Activated CD4-positive, alpha-beta memory T cell treated with anti-CD3 and anti-CD28 coated beads for 36 hours (primary cell): ENCODE measurements around the gene MTF1. TPM values are rescaled to one million over a fixed set of nuclear protein-coding genes. Genes with fewer than 3 reads are reported as not detected.
"Not testable (repeated sequence)": the region's sequence is repeated elsewhere in the genome, so short reads cannot be mapped to it uniquely, and the experiment has no call there.

Experiments used
- CTCF ChIA-PET: fragments of 350-600 bp; sonication (Branson Sonifier 250); formaldehyde crosslinking; loops from one replicate; lab custom pipeline; 2021; ENCODE audit warnings: antibody characterized with exemption, inconsistent platforms; lab: Charles Lee
- POLR2A ChIA-PET: fragments of 350-600 bp; sonication (Branson Sonifier 250); formaldehyde crosslinking; loops from one replicate; lab custom pipeline; 2021; ENCODE audit warnings: antibody characterized with exemption; lab: Charles Lee
- DNase-seq: peaks from one replicate; pipeline ENCODE4 v3.0.0-alpha.2; 2020
- H3K27ac Mint-ChIP-seq: one replicate; pipeline ENCODE4 v1.8.0; 2021; ENCODE audit warnings: mixed read lengths
- H3K27me3 Mint-ChIP-seq: one replicate; pipeline ENCODE4 v1.8.0; 2021; ENCODE audit warnings: mixed read lengths
- H3K36me3 Mint-ChIP-seq: one replicate; pipeline ENCODE4 v1.8.0; 2021; ENCODE audit warnings: mixed read lengths
- H3K4me1 Mint-ChIP-seq: one replicate; pipeline ENCODE4 v1.8.0; 2021; ENCODE audit warnings: low read depth, mixed read lengths
- H3K4me3 Mint-ChIP-seq: one replicate; pipeline ENCODE4 v1.8.0; 2021; ENCODE audit warnings: mild to moderate bottlenecking, mixed read lengths
- H3K9me3 Mint-ChIP-seq: one replicate; pipeline ENCODE4 v1.8.0; 2021; ENCODE audit warnings: mixed read lengths
- intact Hi-C: fragments of 100-400 bp; cut with micrococcal nuclease; formaldehyde crosslinking; loops from one replicate; pipeline ENCODE4 v1.15.1; 2023
- total RNA-seq, 2 experiments: library from RNA; stranded (reverse); gene quantifications; one replicate each; pipeline ENCODE4 v1.2.3, GENCODE V29; 2021

Gene MTF1
- total RNA-seq, 2 experiments from 2014 or later = 21.1 to 22.8 TPM

DNA sequence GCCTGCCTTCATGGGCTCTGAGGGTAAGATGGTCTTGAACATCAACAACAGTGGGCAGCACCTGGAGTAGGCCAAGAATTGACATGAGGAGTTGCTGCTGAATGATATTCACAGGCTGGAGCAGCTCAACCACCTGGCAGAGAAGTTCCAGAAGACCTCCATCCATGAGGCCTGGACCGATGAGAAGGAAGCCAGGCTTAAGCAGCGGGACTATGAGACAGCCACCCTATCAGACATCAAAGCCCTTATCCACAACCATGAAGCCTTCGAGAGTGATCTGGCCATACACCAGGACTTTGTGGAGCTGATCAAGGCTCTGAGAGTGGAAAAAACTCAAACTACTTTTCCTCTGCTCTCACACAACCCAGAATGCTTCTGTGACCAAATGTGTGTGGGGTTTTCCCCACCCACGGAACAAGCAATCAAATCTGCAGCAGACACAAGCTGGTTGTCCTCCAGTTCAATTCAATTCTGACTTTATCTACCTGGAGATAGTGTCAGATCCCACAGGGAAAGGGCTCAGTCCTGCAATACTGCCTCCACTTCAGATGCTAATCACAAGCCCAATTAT lies 82.4 kb downstream of the MTF1 start:
- POLR2A ChIA-PET = interaction anchor here (1.2 kb wide), 1 partner anchor 22 kb away, joined by 3 read pairs; no protein-coding TSS in a partner anchor
- peak; percentile 44 for DNase-seq
- CTCF ChIA-PET = interaction anchor here (0.9 kb wide), 1 partner anchor 76 kb away, joined by 3 read pairs; no protein-coding TSS in a partner anchor
- H3K4me3 Mint-ChIP-seq = no peak overlapping the region
- peaks cover 7% of the 10 kb centered on the region for H3K27me3 Mint-ChIP-seq
- peaks cover 10% of the 10 kb centered on the region for H3K4me1 Mint-ChIP-seq
- H3K9me3 Mint-ChIP-seq = no peaks in the 10 kb centered on the region
- no peak overlapping the region for H3K27ac Mint-ChIP-seq
- no peaks in the 10 kb centered on the region for H3K36me3 Mint-ChIP-seq
- intact Hi-C loops = no loop called here

DNA sequence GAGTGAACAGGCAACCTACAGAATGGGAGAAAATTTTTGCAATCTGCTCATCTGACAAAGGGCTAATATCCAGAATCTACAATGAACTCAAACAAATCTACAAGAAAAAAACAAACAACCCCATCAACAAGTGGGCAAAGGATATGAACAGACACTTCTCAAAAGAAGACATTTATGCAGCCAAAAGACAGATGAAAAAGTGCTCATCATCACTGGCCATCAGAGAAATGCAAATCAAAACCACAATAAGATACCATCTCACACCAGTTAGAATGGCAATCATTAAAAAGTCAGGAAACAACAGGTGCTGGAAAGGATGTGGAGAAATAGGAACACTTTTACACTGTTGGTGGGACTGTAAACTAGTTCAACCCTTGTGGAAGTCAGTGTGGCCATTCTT lies 88.0 kb downstream of the MTF1 start:
- H3K4me1 Mint-ChIP-seq, POLR2A ChIA-PET, H3K9me3 Mint-ChIP-seq, H3K4me3 Mint-ChIP-seq, DNase-seq, H3K36me3 Mint-ChIP-seq, H3K27ac Mint-ChIP-seq, intact Hi-C loops: not testable (repeated sequence)
- peaks cover 32% of the 10 kb centered on the region for H3K27me3 Mint-ChIP-seq
- CTCF ChIA-PET = interaction anchor here (1.5 kb wide), 1 partner anchor 80 kb away, joined by 4 read pairs; the partner anchor contains the start of gene CDCA8

DNA sequence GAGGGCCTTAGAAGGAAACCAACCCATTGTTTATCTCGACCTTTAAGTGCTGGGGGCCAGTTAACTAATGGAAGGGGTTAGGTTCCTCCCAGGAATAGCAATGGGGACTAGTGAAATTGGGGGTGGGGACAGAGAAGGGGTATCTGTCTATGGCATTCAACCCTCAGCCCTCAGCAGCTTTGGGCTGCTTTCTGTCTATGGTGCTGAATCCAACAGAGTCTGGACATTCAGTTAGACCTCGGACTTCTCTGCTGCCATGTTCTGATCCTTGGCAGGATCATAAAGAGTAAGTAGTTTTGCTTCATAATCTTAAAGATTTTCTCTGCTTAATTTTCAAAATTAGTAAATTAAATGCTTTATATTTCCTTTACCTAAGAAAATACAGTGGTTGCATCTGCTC lies 91.9 kb downstream of the MTF1 start:
- Mint-ChIP-seq H3K4me3 (no peak overlapping the region), H3K36me3 (no peaks in the 10 kb centered on the region), H3K27me3 (peaks cover 62% of the 10 kb centered on the region), H3K27ac (no peak overlapping the region), H3K4me1 (peaks cover 19% of the 10 kb centered on the region), H3K9me3 (no peaks in the 10 kb centered on the region)
- ChIA-PET POLR2A (no interaction called here), CTCF (no interaction called here)
- DNase-seq = no peak
- intact Hi-C loops = no loop called here

DNA sequence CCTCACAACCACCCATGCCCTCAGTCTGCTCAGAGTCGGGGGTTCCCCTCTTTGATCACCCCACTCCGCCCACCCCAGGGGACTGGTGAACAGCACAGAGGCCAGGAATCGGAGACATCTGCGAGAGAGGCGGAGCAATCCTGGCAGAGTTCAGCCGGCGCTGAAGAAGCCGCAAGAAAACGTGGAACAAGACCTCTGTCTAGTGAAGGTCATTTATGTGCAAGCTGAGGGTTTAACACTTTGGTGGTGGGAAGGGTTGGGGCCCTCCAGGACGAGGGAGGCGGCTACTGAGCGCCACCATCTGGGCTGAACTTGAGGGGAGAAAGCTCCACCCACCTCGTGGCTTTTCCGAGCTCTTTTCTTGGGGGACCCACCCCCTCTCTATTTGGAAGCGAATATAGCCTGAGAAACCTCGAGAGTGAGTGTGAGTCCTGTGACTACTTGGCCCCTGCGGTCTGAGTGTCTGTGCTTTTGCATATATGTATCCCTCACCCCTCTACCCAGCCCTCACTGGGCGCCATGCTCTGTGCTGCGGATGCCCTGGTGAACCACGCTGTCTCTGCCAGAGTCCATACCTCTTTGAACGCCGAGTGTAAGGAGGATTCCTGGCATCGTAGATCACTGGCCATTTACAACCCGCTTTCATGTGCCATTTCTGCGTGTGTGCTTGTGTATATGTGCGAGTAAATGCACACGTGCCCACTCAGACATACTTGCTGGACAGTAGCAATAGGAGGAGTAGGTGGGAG lies 93.3 kb downstream of the MTF1 start:
- no peaks in the 10 kb centered on the region for H3K9me3 Mint-ChIP-seq
- H3K36me3 Mint-ChIP-seq = no peaks in the 10 kb centered on the region
- H3K27me3 Mint-ChIP-seq = peaks cover 72% of the 10 kb centered on the region
- peak; percentile 58 for DNase-seq
- CTCF ChIA-PET = interaction anchor here (0.7 to 1.3 kb wide), 5 partner anchors 11 to 251 kb away, joined by 3 read pairs; partner anchors contain the start of gene MEAF6
- no peak overlapping the region for H3K4me3 Mint-ChIP-seq
- no peak overlapping the region for H3K27ac Mint-ChIP-seq
- intact Hi-C loops = no loop called here
- peaks cover 19% of the 10 kb centered on the region for H3K4me1 Mint-ChIP-seq
- POLR2A ChIA-PET = no interaction called here

DNA sequence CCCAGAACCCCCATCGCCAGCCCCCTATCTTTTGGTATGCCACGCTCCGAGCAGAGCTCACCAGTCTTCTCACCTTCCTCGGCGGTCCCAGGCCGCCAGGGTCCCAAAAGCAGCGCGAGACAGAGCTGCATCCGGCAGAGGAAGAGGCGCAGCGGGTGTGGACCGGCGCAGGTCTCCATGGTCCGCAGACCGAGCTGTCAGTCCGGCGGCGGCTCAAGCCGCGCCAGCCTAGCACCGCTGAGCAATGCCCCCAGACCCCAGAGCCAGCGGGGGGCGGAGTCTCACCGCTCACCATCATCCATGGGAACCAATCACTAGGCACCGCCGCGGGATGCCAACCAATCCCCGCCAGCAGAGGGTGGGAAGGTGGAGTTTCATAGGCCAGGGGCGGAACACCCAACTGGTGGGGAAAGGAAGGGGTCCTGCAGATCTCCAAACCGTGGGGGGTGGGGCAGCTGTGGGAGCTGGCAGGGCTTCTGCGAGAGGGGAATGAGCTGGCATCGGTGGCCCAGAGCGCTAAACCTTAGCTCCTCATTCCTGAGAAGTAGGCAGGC lies 94.4 kb downstream of the MTF1 start, which contains the start of gene EPHA10:
Gene EPHA10 (minus strand): TSS at position 233 of the 554 bp plus-strand sequence. CDS start 54 bp downstream, at position 179.
- intact Hi-C loops = no loop called here
- H3K36me3 Mint-ChIP-seq = no peaks in the 10 kb centered on the region
- H3K9me3 Mint-ChIP-seq = no peaks in the 10 kb centered on the region
- no peak for DNase-seq
- CTCF ChIA-PET = interaction anchor here (0.9 to 1.3 kb wide), 3 partner anchors 9 to 250 kb away, joined by 3 to 4 read pairs (median 3); partner anchors contain the start of gene MEAF6
- peaks cover 66% of the 10 kb centered on the region for H3K27me3 Mint-ChIP-seq
- H3K4me3 Mint-ChIP-seq = no peak within 1 kb of the TSS
- POLR2A ChIA-PET = interaction anchor here (0.6 kb wide), 1 partner anchor 840 kb away, joined by 3 read pairs; no protein-coding TSS in a partner anchor
- no peak within 1 kb of the TSS for H3K27ac Mint-ChIP-seq
- peaks cover 19% of the 10 kb centered on the region for H3K4me1 Mint-ChIP-seq

DNA sequence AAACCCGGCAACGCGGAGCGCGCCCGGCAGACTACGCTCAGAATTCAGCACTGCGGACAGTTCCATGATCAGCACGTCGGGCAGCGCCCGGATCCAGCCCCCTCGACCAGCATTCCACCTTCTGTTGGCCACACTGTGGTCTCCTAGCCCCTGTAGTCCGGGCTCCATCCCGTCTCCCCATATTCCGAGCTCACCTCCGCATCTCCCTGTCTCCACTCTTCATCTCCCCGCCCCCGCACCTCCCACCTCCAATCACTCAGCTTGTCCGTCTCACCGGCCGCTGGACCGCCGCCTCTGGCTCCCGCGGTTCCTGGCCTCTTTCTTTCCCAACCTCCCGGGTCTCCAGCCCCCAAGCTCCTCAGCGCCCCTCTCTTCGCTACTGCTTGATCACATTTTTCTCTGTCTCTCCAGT lies 95.0 kb downstream of the MTF1 start:
- Mint-ChIP-seq H3K4me3 (no peak overlapping the region), H3K4me1 (peaks cover 19% of the 10 kb centered on the region), H3K27ac (no peak overlapping the region), H3K27me3 (peaks cover 64% of the 10 kb centered on the region), H3K36me3 (no peaks in the 10 kb centered on the region), H3K9me3 (no peaks in the 10 kb centered on the region)
- intact Hi-C loops = no loop called here
- peak; percentile 66 for DNase-seq
- POLR2A ChIA-PET = no interaction called here
- CTCF ChIA-PET = interaction anchor here (0.9 kb wide), 1 partner anchor 9 kb away, joined by 4 read pairs; no protein-coding TSS in a partner anchor

DNA sequence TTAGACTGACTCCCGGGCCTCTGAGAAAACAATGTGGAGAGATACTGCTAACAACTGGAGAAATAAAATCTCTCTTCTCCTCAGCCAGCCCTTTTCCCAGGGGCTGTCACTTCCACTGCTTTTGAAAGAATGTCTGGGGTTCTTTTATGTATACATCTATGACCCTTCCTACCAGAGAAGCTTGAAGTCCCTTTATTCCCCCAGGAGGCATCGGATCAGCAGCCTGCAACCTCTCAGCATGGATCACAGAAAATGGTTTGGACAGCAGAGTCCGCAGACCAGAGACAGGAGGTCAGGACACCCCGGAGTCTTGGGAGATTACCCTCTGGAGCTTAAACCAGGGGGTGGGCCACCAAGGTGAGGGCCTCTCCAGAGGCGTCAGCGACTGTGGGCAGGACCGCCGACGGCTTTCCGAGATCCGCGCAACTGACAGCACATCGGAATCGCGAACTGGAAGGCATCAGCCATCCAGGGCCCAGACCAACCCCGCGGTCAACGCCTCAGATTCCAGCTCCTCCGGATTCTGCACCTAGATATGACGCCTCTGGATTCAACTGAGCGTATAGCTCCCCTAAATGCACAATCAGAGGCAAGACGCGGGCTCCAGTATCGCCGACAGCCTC lies 95.5 kb downstream of the MTF1 start:
- Mint-ChIP-seq H3K36me3 (no peaks in the 10 kb centered on the region), H3K4me1 (peaks cover 19% of the 10 kb centered on the region), H3K27ac (no peak overlapping the region), H3K9me3 (no peaks in the 10 kb centered on the region), H3K4me3 (no peak overlapping the region), H3K27me3 (peaks cover 61% of the 10 kb centered on the region)
- intact Hi-C loops = no loop called here
- ChIA-PET POLR2A (no interaction called here), CTCF (interaction anchor here (1.0 kb wide), 1 partner anchor 22 kb away, joined by 3 read pairs; no protein-coding TSS in a partner anchor)
- DNase-seq = no peak

DNA sequence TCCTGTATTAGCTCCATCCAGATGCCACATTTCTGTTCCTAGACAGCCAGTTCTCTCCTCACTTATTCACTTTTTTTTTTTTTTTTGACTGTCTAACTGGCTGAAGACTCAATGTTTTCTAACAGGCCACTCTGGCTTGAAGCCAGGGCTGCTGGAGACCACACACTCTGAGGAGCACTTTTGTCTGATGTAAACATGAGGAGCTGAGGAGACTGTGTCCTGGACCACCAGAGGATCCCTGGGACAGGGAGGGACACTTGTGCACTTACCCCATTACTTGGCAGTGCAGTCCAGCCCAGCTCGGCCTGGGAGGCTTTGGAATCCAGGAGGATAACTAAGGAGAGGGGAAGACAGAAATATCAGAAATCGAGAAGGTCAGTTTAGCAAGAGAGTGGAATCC lies 96.9 kb downstream of the MTF1 start:
- Mint-ChIP-seq H3K9me3 (no peaks in the 10 kb centered on the region), H3K4me3 (no peak overlapping the region), H3K27me3 (peaks cover 53% of the 10 kb centered on the region), H3K27ac (no peak overlapping the region), H3K4me1 (peaks cover 19% of the 10 kb centered on the region), H3K36me3 (no peaks in the 10 kb centered on the region)
- CTCF ChIA-PET = interaction anchor here (0.7 to 1.2 kb wide), 2 partner anchors 60 to 97 kb away, joined by 3 to 4 read pairs; no protein-coding TSS in a partner anchor
- intact Hi-C loops = no loop called here
- POLR2A ChIA-PET = no interaction called here
- DNase-seq = no peak

DNA sequence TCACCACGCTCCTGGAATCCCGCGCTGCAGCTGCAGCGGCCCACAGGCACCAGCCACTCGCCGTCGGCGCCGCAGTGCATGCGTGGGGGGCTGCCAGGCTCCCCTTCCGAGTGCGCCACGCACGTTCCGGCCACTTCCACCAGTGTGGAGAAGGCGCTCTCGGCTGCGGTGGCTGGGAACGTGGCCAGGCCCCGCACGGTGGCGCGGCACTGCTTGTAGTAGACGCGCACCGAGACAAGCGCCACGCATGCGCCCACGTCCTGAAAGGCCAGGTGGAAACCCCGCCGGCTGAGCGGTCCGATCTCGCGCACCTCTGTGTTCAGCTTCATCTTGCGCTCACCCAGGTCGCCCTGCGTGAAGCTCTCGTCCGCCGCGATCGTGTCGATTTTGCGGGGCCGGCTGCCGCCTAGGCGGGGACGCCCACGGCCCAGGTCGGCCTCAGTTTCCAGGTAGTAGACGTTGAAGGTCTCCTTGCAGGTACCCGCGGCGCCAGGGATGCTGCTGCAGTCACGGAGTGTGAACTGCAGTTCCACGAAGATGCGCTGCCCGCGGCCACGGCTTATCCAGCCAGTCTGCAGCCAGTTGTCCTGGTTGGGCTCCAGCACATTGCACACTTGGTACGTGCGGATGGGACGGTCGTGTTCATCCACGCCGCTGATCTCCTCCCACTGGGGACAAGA lies 97.8 kb downstream of the MTF1 start:
- intact Hi-C loops = no loop called here
- H3K4me1 Mint-ChIP-seq = peaks cover 19% of the 10 kb centered on the region
- CTCF ChIA-PET = interaction anchor here (0.7 to 1.2 kb wide), 2 partner anchors 61 to 98 kb away, joined by 3 to 4 read pairs; no protein-coding TSS in a partner anchor
- H3K27me3 Mint-ChIP-seq = peaks cover 47% of the 10 kb centered on the region
- no peaks in the 10 kb centered on the region for H3K36me3 Mint-ChIP-seq
- no peak for DNase-seq
- H3K27ac Mint-ChIP-seq = no peak overlapping the region
- no peak overlapping the region for H3K4me3 Mint-ChIP-seq
- H3K9me3 Mint-ChIP-seq = no peaks in the 10 kb centered on the region
- POLR2A ChIA-PET = no interaction called here
